ENCODE data around the gene BOK. TPM values are rescaled to one million over a fixed set of nuclear protein-coding genes. Genes with fewer than 3 reads are reported as not detected.

The BOK gene
- total and polyA plus RNA-seq, 2 of the 13 experiments (the other 11 are each of a cell fraction or from before 2014, with no cell fraction given), result 35.5 to 39.2 TPM

DNA sequence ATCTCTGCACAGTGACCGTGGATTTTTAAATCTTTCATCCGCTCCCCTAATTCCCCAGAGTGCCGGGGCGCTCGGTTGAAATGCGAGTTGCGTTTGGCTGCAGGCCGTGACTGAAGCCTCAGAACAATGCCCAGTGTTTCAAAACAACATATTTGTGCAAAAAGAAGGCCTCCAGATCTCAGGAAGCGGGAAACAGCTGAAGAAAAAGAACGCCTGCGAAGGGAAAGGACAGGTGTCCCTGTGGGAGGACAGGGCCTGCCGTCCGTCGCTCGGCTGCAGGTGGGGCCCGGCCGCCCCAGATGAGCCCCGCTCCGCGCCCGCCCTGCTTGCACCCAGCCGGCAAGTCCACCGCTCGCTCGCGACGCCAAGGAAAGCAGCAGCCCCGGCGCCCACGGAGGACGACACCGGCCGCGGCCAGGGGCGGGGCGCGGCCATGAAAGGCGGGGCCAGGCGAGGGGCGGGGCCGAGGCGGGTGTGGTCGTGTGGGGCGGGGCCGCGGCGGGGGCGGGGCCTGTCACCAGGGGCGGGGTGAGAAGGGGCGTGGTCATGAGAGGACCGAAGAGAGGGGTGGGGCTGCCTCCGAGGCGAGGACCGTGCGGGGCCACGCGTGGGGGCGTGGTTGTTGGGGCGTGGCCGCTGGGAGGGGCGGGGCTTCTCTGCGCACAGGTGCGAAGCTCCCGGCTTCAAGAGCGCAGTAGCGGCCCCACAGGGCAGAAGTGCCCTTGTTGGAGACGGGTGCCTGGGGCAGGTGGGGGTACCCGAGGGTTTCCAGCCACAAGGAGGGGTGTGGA lies 17.6 kb upstream of the BOK start (continued):
- TF ChIP-seq, protein P1, sequence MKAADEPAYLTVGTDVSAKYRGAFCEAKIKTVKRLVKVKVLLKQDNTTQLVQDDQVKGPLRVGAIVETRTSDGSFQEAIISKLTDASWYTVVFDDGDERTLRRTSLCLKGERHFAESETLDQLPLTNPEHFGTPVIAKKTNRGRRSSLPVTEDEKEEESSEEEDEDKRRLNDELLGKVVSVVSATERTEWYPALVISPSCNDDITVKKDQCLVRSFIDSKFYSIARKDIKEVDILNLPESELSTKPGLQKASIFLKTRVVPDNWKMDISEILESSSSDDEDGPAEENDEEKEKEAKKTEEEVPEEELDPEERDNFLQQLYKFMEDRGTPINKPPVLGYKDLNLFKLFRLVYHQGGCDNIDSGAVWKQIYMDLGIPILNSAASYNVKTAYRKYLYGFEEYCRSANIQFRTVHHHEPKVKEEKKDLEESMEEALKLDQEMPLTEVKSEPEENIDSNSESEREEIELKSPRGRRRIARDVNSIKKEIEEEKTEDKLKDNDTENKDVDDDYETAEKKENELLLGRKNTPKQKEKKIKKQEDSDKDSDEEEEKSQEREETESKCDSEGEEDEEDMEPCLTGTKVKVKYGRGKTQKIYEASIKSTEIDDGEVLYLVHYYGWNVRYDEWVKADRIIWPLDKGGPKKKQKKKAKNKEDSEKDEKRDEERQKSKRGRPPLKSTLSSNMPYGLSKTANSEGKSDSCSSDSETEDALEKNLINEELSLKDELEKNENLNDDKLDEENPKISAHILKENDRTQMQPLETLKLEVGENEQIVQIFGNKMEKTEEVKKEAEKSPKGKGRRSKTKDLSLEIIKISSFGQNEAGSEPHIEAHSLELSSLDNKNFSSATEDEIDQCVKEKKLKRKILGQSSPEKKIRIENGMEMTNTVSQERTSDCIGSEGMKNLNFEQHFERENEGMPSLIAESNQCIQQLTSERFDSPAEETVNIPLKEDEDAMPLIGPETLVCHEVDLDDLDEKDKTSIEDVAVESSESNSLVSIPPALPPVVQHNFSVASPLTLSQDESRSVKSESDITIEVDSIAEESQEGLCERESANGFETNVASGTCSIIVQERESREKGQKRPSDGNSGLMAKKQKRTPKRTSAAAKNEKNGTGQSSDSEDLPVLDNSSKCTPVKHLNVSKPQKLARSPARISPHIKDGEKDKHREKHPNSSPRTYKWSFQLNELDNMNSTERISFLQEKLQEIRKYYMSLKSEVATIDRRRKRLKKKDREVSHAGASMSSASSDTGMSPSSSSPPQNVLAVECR (CRISPR knock-in tag; IDR thresholded peaks at IDR 0.05; ENCODE audit: borderline replicate concordance), result peak; percentile 46; the same call in 1 of the 2 replicates
- TF ChIP-seq ZNF577 (CRISPR knock-in tag; IDR thresholded peaks at IDR 0.05; ENCODE audit: borderline replicate concordance, low read depth) (no peak), SIX4 (CRISPR knock-in tag; IDR thresholded peaks at IDR 0.05) (no peak), ZNF570 (CRISPR knock-in tag; IDR thresholded peaks at IDR 0.05; ENCODE audit: borderline replicate concordance) (no peak), MED8 (CRISPR knock-in tag; IDR thresholded peaks at IDR 0.05; ENCODE audit: insufficient replicate concordance) (peak; percentile 30), NFYB (CRISPR knock-in tag; IDR thresholded peaks at IDR 0.05) (0 out of 2 replicates have a peak, but pooled peaks have one; percentile 2), LCORL (IDR thresholded peaks at IDR 0.05) (no peak), LCORL (CRISPR knock-in tag; IDR thresholded peaks at IDR 0.05) (0 out of 2 replicates have a peak, but pooled peaks have one; percentile 41), CHD2 (IDR thresholded peaks at IDR 0.05; ENCODE audit: low read depth, low read length) (no peak), FOXC1 (CRISPR knock-in tag; IDR thresholded peaks at IDR 0.05; ENCODE audit: borderline replicate concordance) (peak; percentile 60; the same call in 1 of the 2 replicates), KDM4B (CRISPR knock-in tag; IDR thresholded peaks at IDR 0.05) (no peak), ZSCAN21 (CRISPR knock-in tag; IDR thresholded peaks at IDR 0.05; ENCODE audit: borderline replicate concordance) (peak; percentile 33; the same call in 1 of the 2 replicates)
- TF ChIP-seq, protein P2, sequence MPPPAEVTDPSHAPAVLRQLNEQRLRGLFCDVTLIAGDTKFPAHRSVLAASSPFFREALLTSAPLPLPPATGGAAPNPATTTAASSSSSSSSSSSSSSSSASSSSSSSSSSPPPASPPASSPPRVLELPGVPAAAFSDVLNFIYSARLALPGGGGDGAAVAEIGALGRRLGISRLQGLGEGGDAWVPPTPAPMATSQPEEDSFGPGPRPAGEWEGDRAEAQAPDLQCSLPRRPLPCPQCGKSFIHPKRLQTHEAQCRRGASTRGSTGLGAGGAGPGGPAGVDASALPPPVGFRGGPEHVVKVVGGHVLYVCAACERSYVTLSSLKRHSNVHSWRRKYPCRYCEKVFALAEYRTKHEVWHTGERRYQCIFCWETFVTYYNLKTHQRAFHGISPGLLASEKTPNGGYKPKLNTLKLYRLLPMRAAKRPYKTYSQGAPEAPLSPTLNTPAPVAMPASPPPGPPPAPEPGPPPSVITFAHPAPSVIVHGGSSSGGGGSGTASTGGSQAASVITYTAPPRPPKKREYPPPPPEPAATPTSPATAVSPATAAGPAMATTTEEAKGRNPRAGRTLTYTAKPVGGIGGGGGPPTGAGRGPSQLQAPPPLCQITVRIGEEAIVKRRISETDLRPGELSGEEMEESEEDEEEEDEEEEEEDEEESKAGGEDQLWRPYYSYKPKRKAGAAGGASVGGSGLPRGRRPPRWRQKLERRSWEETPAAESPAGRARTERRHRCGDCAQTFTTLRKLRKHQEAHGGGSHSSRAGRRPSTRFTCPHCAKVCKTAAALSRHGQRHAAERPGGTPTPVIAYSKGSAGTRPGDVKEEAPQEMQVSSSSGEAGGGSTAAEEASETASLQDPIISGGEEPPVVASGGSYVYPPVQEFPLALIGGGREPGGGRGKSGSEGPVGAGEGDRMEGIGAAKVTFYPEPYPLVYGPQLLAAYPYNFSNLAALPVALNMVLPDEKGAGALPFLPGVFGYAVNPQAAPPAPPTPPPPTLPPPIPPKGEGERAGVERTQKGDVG (CRISPR knock-in tag; IDR thresholded peaks at IDR 0.05; ENCODE audit: borderline replicate concordance), result no peak
- TF ChIP-seq, protein P3, sequence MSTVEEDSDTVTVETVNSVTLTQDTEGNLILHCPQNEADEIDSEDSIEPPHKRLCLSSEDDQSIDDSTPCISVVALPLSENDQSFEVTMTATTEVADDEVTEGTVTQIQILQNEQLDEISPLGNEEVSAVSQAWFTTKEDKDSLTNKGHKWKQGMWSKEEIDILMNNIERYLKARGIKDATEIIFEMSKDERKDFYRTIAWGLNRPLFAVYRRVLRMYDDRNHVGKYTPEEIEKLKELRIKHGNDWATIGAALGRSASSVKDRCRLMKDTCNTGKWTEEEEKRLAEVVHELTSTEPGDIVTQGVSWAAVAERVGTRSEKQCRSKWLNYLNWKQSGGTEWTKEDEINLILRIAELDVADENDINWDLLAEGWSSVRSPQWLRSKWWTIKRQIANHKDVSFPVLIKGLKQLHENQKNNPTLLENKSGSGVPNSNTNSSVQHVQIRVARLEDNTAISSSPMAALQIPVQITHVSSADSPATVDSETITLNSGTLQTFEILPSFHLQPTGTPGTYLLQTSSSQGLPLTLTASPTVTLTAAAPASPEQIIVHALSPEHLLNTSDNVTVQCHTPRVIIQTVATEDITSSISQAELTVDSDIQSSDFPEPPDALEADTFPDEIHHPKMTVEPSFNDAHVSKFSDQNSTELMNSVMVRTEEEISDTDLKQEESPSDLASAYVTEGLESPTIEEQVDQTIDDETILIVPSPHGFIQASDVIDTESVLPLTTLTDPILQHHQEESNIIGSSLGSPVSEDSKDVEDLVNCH (CRISPR knock-in tag; IDR thresholded peaks at IDR 0.05), result no peak
- TF ChIP-seq, protein P4, sequence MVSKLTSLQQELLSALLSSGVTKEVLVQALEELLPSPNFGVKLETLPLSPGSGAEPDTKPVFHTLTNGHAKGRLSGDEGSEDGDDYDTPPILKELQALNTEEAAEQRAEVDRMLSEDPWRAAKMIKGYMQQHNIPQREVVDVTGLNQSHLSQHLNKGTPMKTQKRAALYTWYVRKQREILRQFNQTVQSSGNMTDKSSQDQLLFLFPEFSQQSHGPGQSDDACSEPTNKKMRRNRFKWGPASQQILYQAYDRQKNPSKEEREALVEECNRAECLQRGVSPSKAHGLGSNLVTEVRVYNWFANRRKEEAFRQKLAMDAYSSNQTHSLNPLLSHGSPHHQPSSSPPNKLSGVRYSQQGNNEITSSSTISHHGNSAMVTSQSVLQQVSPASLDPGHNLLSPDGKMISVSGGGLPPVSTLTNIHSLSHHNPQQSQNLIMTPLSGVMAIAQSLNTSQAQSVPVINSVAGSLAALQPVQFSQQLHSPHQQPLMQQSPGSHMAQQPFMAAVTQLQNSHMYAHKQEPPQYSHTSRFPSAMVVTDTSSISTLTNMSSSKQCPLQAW (CRISPR knock-in tag; IDR thresholded peaks at IDR 0.05), result 0 out of 2 replicates have a peak, but pooled peaks have one; percentile 25
- TF ChIP-seq, protein P5, sequence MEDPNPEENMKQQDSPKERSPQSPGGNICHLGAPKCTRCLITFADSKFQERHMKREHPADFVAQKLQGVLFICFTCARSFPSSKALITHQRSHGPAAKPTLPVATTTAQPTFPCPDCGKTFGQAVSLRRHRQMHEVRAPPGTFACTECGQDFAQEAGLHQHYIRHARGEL (CRISPR knock-in tag; IDR thresholded peaks at IDR 0.05), result no peak
